Measurements from ENCODE around the gene MORN1.

MORN1 gene

DNA sequence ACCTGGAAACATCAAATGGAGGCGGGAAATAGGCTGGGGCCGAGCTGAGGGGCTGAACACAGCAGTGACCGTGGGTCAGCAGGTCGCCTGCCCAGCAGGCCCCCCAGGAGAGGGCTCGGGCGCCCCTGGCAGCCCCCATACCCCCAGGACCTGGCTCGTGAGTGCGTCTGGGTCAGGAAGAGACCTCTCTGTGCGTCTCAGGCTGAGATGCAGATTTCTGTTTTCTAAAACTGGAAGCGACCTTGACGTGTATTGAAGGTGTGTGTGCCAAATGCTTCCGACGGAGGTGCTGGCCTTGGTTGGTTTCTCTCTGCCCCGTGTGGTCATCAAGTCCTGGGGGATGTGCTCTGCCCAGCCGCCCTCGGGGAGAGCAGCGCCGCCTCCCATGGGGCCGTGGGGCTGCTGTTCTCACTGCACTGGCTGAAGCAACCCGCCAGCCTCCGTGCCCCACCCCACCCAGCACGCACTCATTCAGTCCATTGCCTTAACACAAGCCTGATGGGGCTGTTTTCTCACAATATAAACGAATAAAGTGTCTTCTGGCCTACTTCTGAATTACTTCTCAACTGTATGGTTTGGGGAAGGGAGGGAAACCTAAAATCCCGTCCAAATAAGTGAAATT, 13.6 kb upstream of the MORN1 start:
- TF ChIP-seq POLR2A (IDR thresholded peaks at IDR 0.05; ENCODE audit: low read length) = no peak
- no peak for TF ChIP-seq GATA1 (IDR thresholded peaks at IDR 0.05; ENCODE audit: low read depth, low read length)
- no peak for DNase-seq

DNA sequence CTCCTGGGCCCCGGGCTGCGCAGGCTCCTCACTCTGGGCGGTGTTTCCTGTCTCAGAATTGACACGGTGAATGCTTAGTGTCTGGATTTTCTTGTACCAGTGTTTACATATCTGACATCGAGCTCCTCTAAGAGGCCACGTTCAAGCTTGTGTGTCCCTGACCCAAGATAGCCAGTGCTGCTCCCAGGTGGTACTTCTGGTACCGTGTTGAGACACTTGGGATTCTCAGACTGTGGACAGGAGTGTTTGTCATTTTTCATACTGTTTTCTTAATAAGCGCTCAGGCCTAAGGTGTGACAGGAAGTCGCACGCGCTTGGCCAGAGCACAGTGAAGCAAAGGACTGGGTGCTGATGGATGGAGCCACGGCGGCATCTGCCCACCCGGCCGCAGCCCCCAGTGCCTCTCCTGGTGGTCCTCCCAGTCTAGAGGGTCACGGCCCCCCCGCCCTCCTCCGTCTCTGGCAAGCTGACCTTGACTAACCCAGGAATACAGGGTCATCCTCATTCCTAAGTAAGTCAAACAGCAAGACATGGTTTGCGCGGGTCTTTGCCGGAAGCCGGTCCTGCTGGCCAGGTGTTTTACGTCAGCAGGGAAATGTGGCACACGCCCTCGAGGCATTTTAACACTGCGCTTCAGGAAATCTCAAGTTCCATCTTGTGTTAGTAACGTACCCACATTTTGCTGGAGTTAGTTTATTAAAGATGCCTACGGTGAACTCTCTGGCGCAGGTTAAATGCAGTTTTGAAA, 13.0 kb upstream of the MORN1 start:
- TF ChIP-seq GATA1 (IDR thresholded peaks at IDR 0.05; ENCODE audit: low read depth, low read length) (no peak), POLR2A (IDR thresholded peaks at IDR 0.05; ENCODE audit: low read length) (no peak)
- DNase-seq = no peak

DNA sequence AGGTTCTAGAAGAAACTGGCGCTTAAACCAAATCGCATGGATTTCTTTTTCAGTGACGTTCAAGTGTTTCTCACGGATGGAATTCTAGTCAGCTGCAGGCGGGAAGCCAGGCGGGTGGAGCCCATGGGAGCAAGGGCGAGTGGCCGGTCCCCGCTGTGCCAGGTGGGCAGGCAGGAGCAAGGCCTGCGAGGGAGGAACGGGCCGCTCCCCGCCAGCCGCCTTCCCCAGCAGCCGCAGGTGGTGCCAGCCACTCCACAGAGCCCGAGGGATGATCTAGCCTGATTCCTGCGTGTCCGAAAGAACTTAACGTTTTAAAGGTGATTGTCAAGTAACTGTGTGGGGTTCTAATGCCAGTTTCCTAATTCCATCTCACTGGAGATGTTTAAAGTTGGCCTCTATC, 11.9 kb upstream of the MORN1 start:
- TF ChIP-seq POLR2A (IDR thresholded peaks at IDR 0.05; ENCODE audit: low read length) (no peak), GATA1 (IDR thresholded peaks at IDR 0.05; ENCODE audit: low read depth, low read length) (no peak)
- DNase-seq = no peak

- no peak for DNase-seq
- TF ChIP-seq GATA1 (IDR thresholded peaks at IDR 0.05; ENCODE audit: low read depth, low read length) = no peak
- TF ChIP-seq POLR2A (IDR thresholded peaks at IDR 0.05; ENCODE audit: low read length) = no peak
These were observed 11.1 kb upstream of the MORN1 start for GRCh38 chr1:2402420-2402819.

DNA sequence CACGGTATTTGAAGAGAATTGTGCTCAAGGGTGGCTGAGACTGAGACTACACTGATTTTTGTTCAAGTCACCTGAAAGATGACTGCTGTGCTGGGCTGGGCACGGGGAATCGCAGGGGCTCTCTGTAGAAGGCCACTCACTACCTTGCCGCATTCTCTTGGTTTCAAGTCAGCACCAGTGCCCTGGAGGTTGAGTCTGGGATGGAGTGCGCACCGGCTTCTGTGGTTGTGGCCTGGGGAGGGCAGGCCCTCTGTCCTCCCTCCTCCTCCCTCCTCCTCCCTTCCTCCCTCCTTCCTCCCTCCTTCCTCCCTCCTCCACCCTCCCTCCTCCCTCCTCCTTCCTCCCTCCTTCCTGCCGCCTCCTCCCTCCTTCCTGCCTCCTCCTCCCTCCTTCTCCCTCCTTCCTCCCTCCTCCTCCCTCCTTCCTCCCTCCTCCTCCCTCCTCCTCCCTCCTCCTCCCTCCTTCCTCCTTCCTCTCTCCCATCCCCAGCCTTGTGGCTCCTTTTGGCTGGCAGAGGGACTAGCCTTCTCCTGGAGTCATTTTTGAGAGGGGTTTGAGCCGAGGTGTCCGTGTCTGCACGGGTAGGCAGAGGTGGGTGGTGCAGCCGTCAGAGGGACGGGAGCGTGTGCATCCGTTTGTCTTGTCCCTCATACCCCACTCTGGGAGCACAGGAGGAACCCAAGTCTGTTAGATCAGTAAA, 9.7 kb upstream of the MORN1 start:
- DNase-seq = no peak
- no peak for TF ChIP-seq POLR2A (IDR thresholded peaks at IDR 0.05; ENCODE audit: low read length)
- TF ChIP-seq GATA1 (IDR thresholded peaks at IDR 0.05; ENCODE audit: low read depth, low read length) = no peak

DNA sequence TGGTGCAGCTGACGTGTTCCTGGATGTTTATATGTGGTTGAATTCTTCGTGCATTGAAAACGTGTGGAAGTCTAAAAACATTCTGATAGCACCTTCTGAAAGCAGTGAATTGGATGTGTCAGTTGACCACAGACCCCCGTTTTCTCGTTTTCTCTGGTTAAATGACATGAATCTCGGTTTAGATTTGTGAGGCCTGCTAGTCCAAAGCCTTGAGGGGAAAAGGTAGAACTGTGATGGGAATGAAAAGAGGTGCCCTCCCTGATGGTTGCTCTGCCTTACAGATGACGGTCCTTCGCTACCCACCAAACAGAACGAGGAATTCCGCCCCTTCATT, 9.2 kb upstream of the MORN1 start:
- no peak for DNase-seq
- TF ChIP-seq GATA1 (IDR thresholded peaks at IDR 0.05; ENCODE audit: low read depth, low read length) (no peak), POLR2A (IDR thresholded peaks at IDR 0.05; ENCODE audit: low read length) (no peak)

DNA sequence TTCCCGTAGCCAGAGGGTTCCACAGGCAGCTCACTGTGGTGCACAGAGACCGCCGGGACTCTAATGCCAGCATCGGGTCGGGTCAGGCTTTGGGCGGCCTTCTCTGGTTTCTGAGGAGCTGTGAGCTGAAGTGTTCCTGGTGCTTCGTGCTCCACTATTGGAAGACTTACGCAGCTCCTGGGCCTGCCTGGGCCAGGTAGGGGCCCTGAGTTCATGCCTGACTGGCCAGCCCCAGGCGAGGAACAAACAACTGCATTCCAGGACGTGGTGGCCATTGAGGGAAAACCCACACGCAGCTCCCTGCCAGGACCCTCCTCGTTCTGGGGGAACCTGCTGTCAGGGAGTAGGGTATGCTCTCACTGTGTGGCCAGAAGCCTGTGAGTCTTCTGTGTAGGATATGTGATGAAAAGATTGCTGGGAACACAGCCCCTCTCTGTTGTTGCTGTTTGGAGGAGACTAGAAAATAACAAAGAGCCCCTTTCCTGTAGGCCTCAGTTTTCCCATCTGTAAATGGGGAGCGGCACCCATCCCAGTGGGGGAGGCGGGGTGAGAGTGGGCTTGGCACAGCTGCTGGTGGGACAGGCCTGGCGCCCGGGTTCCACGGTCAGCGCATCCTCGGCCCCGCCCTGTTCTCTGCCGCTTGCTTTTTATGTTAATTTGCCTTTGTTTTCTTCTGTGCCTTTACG, 8.7 kb upstream of the MORN1 start:
- TF ChIP-seq POLR2A (IDR thresholded peaks at IDR 0.05; ENCODE audit: low read length) = no peak
- no peak for TF ChIP-seq GATA1 (IDR thresholded peaks at IDR 0.05; ENCODE audit: low read depth, low read length)
- DNase-seq = no peak

GRCh38 chr1:2398871-2399270, 7.5 kb upstream of the MORN1 start:
- no peak for DNase-seq
- TF ChIP-seq POLR2A (IDR thresholded peaks at IDR 0.05; ENCODE audit: low read length) (no peak), GATA1 (IDR thresholded peaks at IDR 0.05; ENCODE audit: low read depth, low read length) (no peak)

GRCh38 chr1:2397007-2397679, 5.8 kb upstream of the MORN1 start:
- no peak for DNase-seq
- no peak for TF ChIP-seq POLR2A (IDR thresholded peaks at IDR 0.05; ENCODE audit: low read length)
- TF ChIP-seq GATA1 (IDR thresholded peaks at IDR 0.05; ENCODE audit: low read depth, low read length) = no peak

- peak; percentile 49 to 81 for DNase-seq
- no peak for TF ChIP-seq POLR2A (IDR thresholded peaks at IDR 0.05; ENCODE audit: low read length)
- TF ChIP-seq GATA1 (IDR thresholded peaks at IDR 0.05; ENCODE audit: low read depth, low read length) = no peak
These were observed 5.1 kb upstream of the MORN1 start for GRCh38 chr1:2396476-2396875.

DNA sequence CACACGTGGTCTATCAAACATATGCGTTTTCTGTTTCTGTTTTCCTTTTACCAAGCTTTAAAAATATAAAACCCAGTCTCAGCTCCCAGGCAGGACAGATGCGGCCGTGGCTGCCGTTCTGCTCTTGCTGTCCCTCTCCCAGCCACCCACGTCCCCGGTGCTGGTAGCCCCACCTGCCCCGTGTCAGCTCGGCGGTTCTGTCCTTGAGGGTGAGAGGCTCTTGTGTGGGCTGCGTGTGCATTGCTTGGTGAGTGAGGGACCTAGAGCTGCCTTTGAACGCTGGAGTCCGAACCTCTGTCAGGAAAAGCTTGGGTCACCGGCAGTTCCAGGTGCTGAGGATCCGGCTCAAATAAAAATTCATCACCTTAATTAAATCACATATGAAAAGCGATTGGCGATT, 4.7 kb upstream of the MORN1 start:
- TF ChIP-seq POLR2A (IDR thresholded peaks at IDR 0.05; ENCODE audit: low read length) (no peak), GATA1 (IDR thresholded peaks at IDR 0.05; ENCODE audit: low read depth, low read length) (no peak)
- DNase-seq = no peak

DNA sequence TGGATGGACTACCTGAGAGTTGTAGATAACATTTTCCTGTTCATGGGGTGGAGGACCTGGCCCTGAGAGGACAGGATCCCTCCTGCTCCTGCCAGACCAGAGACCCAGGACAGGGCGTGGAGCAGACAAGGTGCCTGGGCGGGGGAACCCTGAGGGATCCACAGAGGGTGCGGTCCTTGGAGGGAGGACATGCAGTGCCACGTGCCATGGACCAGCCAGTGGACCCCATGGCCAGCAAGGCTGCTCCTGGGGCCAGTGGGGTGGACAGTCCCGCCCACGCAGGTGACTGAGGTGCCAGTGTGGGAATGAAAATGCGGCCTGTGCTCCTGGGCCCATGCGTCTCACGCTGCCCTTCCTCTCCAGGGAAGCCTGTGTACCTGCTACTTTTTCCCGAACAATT, 3.9 kb upstream of the MORN1 start:
- DNase-seq = no peak
- TF ChIP-seq GATA1 (IDR thresholded peaks at IDR 0.05; ENCODE audit: low read depth, low read length) (no peak), POLR2A (IDR thresholded peaks at IDR 0.05; ENCODE audit: low read length) (no peak)

DNA sequence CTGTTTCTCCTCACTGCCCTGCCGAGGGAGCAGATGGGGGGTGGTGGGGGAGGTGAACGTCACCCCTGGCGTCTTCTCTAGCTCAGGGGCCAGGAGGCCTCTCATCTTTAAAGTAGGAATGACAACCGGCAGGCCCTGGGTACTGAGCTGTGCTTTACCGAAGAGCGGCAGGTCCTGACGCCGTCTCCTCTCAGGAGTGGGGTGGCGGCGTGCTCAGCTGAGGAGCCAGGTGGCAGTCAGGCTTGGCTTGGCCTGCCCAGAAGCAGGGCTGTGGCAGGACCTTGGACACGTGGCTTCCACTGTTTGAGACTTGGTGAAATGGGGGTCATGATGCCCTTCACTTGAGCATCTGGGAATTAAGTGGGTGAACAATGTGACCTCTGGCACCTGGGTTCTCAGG, 3.4 kb upstream of the MORN1 start:
- TF ChIP-seq POLR2A (IDR thresholded peaks at IDR 0.05; ENCODE audit: low read length) (no peak), GATA1 (IDR thresholded peaks at IDR 0.05; ENCODE audit: low read depth, low read length) (no peak)
- no peak for DNase-seq

DNA sequence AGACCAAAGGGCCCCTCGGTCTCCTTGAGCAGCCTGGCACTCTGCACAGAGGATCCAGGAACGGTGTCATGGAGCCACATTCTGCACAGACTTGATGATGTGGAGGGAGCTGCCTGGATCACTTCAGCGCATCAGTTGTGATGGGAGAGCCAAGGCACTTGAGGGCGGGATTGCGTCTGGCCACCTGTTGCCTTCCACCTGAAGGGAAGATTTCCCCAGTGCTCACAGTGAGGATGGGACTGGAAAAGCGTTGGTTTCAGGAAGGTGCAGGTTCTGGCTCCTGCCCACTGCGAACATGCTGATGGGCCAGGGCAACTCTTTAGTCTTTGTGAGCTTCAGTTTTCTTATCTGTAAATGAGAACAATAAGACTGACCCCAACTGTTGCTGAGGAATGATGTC, 2.9 kb upstream of the MORN1 start:
- no peak for DNase-seq
- no peak for TF ChIP-seq GATA1 (IDR thresholded peaks at IDR 0.05; ENCODE audit: low read depth, low read length)
- TF ChIP-seq POLR2A (IDR thresholded peaks at IDR 0.05; ENCODE audit: low read length) = no peak

Data from erythroblast (primary cell).